Fibroblast of lung (primary cell): Measurements from ENCODE around the gene ZDHHC14. TPM values are rescaled to one million over a fixed set of nuclear protein-coding genes. Genes with fewer than 3 reads are reported as not detected.

Experiments used
- DNase-seq, 2 donors: peaks; one replicate each; pipeline versions ENCODE4 v3.0.0 to v3.0.0-alpha.2; 2010; ENCODE audit warnings: low read depth in 2 of 2
- H2AFZ ChIP-seq: 2 replicates; pipeline ENCODE4 v1.5.1; 2012; ENCODE audit warnings: low read length, control low read depth, inconsistent platforms
- H3K27ac ChIP-seq: 2 replicates; pipeline ENCODE4 v1.5.1; 2011; ENCODE audit warnings: low read length, control low read depth; ENCODE audit not compliant: insufficient read depth
- H3K27me3 ChIP-seq: 2 replicates; pipeline ENCODE4 v1.5.1; 2011; ENCODE audit warnings: mild to moderate bottlenecking, low read length; ENCODE audit not compliant: control insufficient read depth, insufficient read depth
- H3K36me3 ChIP-seq: 2 replicates; pipeline ENCODE4 v1.5.1; 2011; ENCODE audit warnings: low read length; ENCODE audit not compliant: control insufficient read depth, insufficient read depth
- H3K4me1 ChIP-seq: 2 replicates; pipeline ENCODE4 v1.5.1; 2011; ENCODE audit warnings: low read length; ENCODE audit not compliant: control insufficient read depth, insufficient read depth; ENCODE audit errors: extremely low read depth
- H3K4me2 ChIP-seq: 2 replicates; pipeline ENCODE4 v1.5.1; 2011; ENCODE audit warnings: low read length, control low read depth; ENCODE audit not compliant: insufficient read depth; ENCODE audit errors: extremely low read depth
- H3K4me3 ChIP-seq, 4 experiments: fragments of 200-600 bp in 1 of 4; sonication (generic) in 1 of 4; replicated peaks in 1 of 4; 2 replicates each; pipeline ENCODE4 v1.5.1; 2011 to 2016; ENCODE audit warnings: low read length in 4 of 4, low read depth in 3 of 4, mild to moderate bottlenecking in 3 of 4, control low read depth in 2 of 4, inconsistent platforms in 1 of 4, mixed read lengths in 1 of 4; ENCODE audit not compliant: insufficient read depth in 1 of 4; ENCODE audit errors: control extremely low read depth in 1 of 4
- H3K79me2 ChIP-seq: 2 replicates; pipeline ENCODE4 v1.5.1; 2012; ENCODE audit warnings: mild to moderate bottlenecking, low read length, inconsistent platforms; ENCODE audit not compliant: control insufficient read depth, insufficient read depth
- H3K9ac ChIP-seq: 2 replicates; pipeline ENCODE4 v1.5.1; 2011; ENCODE audit warnings: mild to moderate bottlenecking, low read length, control low read depth; ENCODE audit not compliant: insufficient read depth
- H3K9me3 ChIP-seq: 2 replicates; pipeline ENCODE4 v1.5.1; 2012; ENCODE audit warnings: low read depth, low read length; ENCODE audit not compliant: control insufficient read depth, insufficient read depth
- H4K20me1 ChIP-seq: 2 replicates; pipeline ENCODE4 v1.5.1; 2011; ENCODE audit warnings: low read length; ENCODE audit not compliant: control insufficient read depth, insufficient read depth; ENCODE audit errors: extremely low read depth
- EZH2 ChIP-seq: IDR thresholded peaks from 2 replicates; pipeline ENCODE4 v1.5.1; 2012; ENCODE audit warnings: low read length, control low read depth, mild to moderate bottlenecking; ENCODE audit errors: missing control alignments
- polyA plus RNA-seq, 2 donors: library from polyadenylated mRNA; depleted of rRNA in 1 of 2; stranded (reverse) in 1 of 2; unstranded in 1 of 2; fragments of >200 nt; gene quantifications; 2 replicates each; pipeline ENCODE4 v1.2.1, GENCODE V29; 2011 to 2012; ENCODE audit warnings: missing spikeins in 1 of 2
- total RNA-seq: library from RNA; depleted of rRNA; stranded (reverse); fragments of >200 nt; gene quantifications from 2 replicates; pipeline ENCODE4 v1.2.1, GENCODE V29; 2014
- TF ChIP-seq, protein P1 (sequence below), 2 donors: IDR thresholded peaks in 1 of 2; conservative IDR thresholded peaks in 1 of 2; 1 replicate in 1 of 2; 2 replicates in 1 of 2; pipeline ENCODE4 v1.5.1; 2011 to 2012; ENCODE audit warnings: low read length in 2 of 2, control low read depth in 1 of 2, inconsistent platforms in 1 of 2, low read depth in 1 of 2, mild to moderate bottlenecking in 1 of 2

Gene ZDHHC14
- total and polyA plus RNA-seq, 2 donors (not counting 1 experiment from before 2014, with no cell fraction given) = 1.7 to 3.5 TPM

DNA sequence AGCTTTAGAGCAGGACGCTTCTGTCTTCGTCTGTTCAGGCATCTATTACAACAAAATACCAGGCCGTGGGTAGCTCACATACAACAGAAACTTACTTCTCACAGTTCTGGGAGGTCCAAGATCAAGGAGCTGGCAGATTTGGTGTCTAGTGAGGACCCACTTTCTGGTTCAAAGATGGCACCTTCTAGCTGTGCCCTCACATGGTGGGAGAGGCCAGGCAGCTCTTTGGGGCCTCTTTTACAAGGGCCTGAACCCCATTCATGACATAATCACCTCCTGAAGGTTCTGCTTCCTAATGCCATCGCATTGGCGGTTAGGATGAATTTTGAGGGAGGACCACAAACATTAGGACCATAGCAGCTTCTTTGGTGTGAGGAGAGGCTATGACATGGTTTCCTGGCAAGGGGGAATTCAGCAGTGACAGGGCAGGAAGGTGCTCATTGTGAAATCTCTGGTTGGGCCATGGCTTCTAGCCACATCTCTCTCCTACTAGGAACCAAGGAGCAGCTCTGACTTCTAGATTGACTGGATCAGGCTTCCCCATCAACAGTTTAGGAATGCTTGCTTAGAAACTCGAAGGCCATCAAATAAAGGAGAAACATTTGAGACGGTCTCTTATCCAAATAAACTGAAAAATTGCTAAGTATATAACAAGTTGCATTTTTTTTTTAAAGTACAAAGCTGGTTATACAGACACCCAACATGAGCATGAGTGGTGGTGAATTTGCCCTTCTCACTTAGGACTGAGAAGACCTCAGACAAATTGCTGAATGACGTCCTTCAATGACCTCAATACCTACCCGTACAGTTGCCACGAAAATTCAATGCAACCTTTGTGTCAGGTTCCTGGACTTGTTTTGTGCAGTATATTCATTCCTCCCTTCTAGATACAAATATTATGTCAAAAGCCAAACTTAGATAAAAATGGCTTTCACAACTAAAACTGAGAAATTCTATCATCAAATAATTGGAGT, 140.7 kb downstream of the ZDHHC14 start:
- Histone ChIP-seq H3K36me3 (no peaks in the 10 kb centered on the region), H3K27ac (no peak overlapping the region), H3K9ac (no peak overlapping the region), H3K4me2 (no peak overlapping the region), H4K20me1 (no peaks in the 10 kb centered on the region), H3K9me3 (no peaks in the 10 kb centered on the region), H3K79me2 (no peaks in the 10 kb centered on the region), H3K4me1 (no peaks in the 10 kb centered on the region), H3K4me3 (no peak overlapping the region), H2AFZ (no peak overlapping the region), H3K27me3 (no peaks in the 10 kb centered on the region)
- no peak for DNase-seq
- TF ChIP-seq EZH2 = no peak
- TF ChIP-seq, protein P1, sequence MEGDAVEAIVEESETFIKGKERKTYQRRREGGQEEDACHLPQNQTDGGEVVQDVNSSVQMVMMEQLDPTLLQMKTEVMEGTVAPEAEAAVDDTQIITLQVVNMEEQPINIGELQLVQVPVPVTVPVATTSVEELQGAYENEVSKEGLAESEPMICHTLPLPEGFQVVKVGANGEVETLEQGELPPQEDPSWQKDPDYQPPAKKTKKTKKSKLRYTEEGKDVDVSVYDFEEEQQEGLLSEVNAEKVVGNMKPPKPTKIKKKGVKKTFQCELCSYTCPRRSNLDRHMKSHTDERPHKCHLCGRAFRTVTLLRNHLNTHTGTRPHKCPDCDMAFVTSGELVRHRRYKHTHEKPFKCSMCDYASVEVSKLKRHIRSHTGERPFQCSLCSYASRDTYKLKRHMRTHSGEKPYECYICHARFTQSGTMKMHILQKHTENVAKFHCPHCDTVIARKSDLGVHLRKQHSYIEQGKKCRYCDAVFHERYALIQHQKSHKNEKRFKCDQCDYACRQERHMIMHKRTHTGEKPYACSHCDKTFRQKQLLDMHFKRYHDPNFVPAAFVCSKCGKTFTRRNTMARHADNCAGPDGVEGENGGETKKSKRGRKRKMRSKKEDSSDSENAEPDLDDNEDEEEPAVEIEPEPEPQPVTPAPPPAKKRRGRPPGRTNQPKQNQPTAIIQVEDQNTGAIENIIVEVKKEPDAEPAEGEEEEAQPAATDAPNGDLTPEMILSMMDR (conservative IDR thresholded peaks at IDR 0.05 in 1 of 2, IDR thresholded peaks at IDR 0.05 in 1 of 2; ENCODE audit: low read depth in 1 of 2, low read length in 2 of 2) = no peak

DNA sequence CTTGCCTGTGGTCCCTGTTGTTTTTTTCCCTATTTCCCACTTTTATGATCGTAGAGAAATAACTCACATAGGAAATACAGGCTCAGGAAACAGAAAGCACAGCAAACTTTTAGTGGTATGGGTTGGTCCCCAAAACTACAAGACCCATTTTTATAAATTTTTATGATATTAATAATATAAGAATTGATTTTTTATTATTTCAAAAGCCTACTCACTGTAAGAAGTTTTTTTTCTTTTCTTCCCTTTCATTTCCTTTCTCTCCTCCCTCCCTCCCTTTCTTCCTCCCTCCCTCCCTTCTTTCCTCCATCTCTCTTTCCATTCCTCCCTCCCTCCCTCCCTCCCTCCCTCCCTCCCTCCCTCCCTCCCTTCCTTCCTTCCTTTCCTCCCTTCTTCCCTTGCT, 141.5 kb downstream of the ZDHHC14 start:
- DNase-seq = no peak
- Histone ChIP-seq H3K4me2 (no peak overlapping the region), H2AFZ (no peak overlapping the region), H3K9me3 (no peaks in the 10 kb centered on the region), H3K4me1 (no peaks in the 10 kb centered on the region), H3K4me3 (no peak overlapping the region), H3K36me3 (no peaks in the 10 kb centered on the region), H3K9ac (no peak overlapping the region), H3K79me2 (no peaks in the 10 kb centered on the region), H3K27me3 (no peaks in the 10 kb centered on the region), H4K20me1 (no peaks in the 10 kb centered on the region), H3K27ac (no peak overlapping the region)
- TF ChIP-seq, protein P1 (conservative IDR thresholded peaks at IDR 0.05 in 1 of 2, IDR thresholded peaks at IDR 0.05 in 1 of 2; ENCODE audit: low read depth in 1 of 2, low read length in 2 of 2) = no peak
- no peak for TF ChIP-seq EZH2

DNA sequence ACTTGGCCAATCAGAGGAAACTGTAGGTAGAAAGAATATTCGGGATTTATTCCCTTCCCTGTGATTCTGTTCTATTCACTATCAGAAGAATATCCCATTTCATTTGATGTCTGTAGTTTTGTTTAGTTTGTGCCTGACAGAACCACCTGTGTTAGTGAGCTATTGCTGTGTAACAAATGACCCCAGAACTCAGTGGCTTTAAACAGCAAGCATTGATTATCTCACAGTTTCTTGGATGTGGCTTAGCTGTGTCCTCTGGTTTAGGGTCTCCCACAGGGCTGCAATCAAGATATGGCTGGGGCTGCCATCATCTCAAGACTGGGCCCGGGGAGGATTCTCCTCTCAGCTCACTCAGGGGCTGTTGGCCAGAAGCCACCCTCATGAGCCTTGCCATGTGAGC, 143.7 kb downstream of the ZDHHC14 start:
- no peaks in the 10 kb centered on the region for H3K79me2 ChIP-seq
- H3K9me3 ChIP-seq = no peaks in the 10 kb centered on the region
- no peak overlapping the region for H3K27ac ChIP-seq
- no peak for DNase-seq
- TF ChIP-seq EZH2 = no peak
- TF ChIP-seq, protein P1 (conservative IDR thresholded peaks at IDR 0.05 in 1 of 2, IDR thresholded peaks at IDR 0.05 in 1 of 2; ENCODE audit: low read depth in 1 of 2, low read length in 2 of 2) = no peak
- H3K27me3 ChIP-seq = no peaks in the 10 kb centered on the region
- no peaks in the 10 kb centered on the region for H3K4me1 ChIP-seq
- no peak overlapping the region for H3K9ac ChIP-seq
- H4K20me1 ChIP-seq = no peaks in the 10 kb centered on the region
- no peak overlapping the region for H3K4me2 ChIP-seq
- H3K36me3 ChIP-seq = no peaks in the 10 kb centered on the region
- H2AFZ ChIP-seq = no peak overlapping the region
- H3K4me3 ChIP-seq = no peak overlapping the region
